GM13977 (cell line): Measurements from ENCODE around the gene GPR78.

Experiments used
- DNase-seq: peaks from one replicate; pipeline ENCODE4 v3.0.0; 2012; ENCODE audit warnings: low spot score
- in situ Hi-C: fragments of 300-500 bp; cut with MboI; formaldehyde crosslinking; loops from one replicate; pipeline ENCODE4 v1.12.0; 2022; ENCODE audit warnings: low sequenced_read_pairs, low pct_unique_long_range_greater_than_20kb, mixed read lengths, inconsistent platforms; ENCODE audit not compliant: unreplicated experiment
- TF ChIP-seq, protein P1 (sequence below): IDR thresholded peaks from 2 replicates; pipeline ENCODE4 v1.5.1; 2012; ENCODE audit warnings: mild to moderate bottlenecking, control low read depth; ENCODE audit not compliant: insufficient read depth; ENCODE audit errors: extremely low read depth, missing control alignments

Gene GPR78

DNA sequence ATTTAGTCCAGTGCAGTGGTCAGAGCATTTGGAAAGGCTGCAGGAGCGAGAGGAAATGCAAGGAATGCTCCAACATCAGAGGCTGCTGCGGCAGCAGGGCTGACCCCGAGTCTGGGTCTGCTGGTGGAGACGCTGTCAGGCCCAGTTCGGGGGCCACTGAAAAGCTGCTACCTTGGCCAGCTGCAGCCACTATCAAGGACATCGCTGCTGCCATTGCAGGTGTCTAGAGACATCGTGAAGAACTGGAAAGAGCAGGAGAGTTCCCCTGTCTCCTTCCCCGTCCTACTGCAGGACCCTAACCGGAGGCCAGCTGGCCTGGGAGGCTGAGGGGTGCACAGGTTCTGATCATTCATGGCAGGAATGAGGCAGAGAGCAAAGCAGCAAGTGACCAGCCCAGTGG lies 29.5 kb upstream of the GPR78 start:
- in situ Hi-C loops: no loop called here
- TF ChIP-seq, protein P1, sequence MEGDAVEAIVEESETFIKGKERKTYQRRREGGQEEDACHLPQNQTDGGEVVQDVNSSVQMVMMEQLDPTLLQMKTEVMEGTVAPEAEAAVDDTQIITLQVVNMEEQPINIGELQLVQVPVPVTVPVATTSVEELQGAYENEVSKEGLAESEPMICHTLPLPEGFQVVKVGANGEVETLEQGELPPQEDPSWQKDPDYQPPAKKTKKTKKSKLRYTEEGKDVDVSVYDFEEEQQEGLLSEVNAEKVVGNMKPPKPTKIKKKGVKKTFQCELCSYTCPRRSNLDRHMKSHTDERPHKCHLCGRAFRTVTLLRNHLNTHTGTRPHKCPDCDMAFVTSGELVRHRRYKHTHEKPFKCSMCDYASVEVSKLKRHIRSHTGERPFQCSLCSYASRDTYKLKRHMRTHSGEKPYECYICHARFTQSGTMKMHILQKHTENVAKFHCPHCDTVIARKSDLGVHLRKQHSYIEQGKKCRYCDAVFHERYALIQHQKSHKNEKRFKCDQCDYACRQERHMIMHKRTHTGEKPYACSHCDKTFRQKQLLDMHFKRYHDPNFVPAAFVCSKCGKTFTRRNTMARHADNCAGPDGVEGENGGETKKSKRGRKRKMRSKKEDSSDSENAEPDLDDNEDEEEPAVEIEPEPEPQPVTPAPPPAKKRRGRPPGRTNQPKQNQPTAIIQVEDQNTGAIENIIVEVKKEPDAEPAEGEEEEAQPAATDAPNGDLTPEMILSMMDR: no peak
- DNase-seq: no peak

DNA sequence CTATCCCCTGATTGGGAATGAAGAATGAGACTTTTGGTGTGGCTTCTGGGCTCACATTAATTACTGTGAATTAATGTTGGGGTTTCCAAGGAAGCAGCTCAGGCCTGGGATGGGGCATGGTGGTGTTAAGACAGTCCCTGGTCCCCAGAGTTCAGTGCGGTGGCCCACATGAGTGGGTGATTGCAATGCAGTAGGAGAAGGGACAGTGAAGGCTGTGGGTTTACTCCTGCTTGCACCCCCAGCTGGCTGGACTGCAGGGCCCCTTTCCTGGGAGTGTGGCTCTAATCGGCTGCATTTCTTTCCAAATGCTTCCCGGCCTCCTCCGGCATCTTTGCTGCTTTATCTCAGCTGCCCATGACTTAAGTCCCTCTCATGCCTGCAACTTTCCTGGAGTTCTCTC lies 28.2 kb upstream of the GPR78 start:
- TF ChIP-seq, protein P1: no peak
- no peak for DNase-seq
- in situ Hi-C loops: no loop called here

DNA sequence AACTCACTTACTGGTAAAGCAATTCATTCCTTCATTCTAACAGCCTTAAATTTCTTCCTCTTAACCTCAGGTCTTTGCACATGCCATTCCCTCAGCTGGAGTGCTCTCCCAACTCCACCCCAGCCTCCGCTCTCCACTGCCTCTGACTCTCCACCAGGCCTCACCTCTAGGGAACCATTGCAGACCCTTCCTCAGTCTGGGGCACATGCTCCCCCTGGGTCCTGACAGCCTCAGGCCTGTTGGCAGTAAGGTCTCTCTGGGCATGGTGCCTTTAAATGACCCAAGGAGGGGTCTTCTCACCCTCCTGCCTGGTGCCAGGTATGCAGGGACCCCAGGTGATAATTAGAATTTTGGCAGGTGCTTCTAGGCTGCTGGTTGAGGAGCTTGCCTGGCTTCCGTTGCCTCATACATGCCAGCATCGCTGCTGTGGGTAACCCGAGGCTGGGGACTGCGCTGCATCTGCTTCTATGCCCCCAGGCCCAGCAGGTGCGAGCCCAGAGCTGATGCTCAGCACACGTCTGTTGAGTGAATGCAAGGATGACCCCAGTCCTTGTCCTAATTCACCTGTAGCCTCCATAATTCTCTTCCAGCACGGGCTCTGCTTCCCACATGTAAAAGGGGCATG lies 27.5 kb upstream of the GPR78 start:
- DNase-seq: no peak
- in situ Hi-C loops: no loop called here
- TF ChIP-seq, protein P1: no peak

DNA sequence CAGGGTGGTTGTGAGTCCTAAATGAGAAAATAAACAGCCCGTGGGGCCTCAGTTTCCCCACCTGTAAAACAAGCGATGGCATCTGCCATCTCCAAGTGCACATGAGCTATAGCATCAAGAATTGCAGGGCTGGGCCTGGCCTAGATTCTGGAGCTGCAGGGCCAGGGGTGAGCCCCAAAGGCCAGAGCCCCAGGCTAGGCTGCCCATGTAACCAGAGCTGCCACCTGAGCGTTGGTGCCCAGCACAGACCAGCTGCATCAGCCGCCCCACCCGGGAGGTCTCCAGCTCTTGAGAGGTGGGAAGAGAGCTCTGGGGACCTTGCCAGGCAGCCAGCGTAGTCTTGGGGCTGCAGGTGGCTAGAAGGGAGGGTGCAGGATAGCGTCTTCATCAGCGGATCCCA lies 27.0 kb upstream of the GPR78 start:
- TF ChIP-seq, protein P1: no peak
- in situ Hi-C loops: no loop called here
- no peak for DNase-seq

DNA sequence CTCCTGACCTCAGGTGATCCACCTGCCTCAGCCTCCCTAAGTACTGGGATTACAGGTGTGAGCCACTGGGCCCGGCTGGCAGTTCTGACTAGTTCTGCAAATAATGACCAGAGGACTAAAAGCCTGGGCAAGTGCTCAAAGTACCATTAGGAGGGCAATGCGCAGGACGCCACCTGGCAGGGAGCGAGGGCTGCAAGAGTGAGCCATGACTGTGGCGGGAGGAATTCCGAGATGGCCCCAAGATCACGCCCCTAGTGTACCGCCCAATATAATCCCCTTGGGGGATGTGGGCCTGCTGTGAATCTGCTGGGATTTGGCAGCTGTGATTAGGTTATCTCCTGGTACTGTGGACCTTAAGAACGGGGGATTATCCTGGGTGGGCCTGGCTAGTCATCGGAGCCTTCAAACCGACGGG lies 26.2 kb upstream of the GPR78 start:
- TF ChIP-seq, protein P1: no peak
- no peak for DNase-seq
- in situ Hi-C loops: no loop called here

DNA sequence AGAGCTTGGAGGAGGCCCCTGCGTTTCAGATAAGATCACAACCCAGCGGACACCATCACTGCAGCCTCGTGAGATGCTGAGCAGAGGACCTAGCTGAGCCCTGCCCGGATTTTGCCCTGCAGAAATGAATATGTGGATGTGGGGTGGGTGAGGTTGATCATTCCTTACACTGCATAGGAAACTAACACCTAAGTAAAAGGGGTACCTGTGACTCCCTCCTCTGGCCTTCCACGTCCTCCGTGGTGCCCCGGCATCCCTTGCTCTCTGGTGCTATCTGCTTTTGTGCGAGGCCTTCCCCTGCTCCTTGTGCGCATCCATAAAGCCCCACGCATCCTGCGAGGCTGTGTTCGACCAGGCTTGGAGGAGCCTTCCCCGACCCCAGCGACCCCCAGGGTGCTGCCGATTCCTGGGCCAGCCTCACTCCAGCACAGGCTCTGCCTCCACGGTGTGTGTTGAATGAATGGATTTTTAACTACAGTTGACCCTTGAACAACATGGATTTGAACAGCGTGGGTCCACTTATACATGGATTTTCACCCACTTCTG lies 25.6 kb upstream of the GPR78 start:
- in situ Hi-C loops: no loop called here
- TF ChIP-seq, protein P1: no peak
- DNase-seq: no peak

DNA sequence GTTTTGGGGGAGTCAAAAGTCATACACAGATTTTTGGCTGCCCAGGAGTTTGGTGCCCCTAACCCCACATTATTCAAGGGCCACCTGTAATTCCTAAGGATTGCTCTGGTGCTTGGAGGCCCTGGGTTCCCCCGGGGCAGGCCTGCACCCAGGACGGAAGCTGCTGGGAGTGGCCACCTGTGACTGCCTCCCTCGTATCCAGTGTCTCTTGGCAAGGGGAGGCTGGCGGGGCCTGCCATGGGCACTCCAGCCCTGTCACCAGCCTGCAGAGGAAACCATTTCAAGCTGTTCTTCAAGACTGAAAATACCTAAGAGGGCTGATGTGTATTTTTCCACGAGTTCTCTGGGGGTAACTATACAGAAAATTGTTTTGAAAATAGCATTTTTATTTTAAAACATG lies 24.5 kb upstream of the GPR78 start:
- in situ Hi-C loops: no loop called here
- DNase-seq: no peak
- TF ChIP-seq, protein P1: no peak
